Measurements from ENCODE around the gene CWC15. TPM values are rescaled to one million over a fixed set of nuclear protein-coding genes. Genes with fewer than 3 reads are reported as not detected.
"Not testable (repeated sequence)": the region's sequence is repeated elsewhere in the genome, so short reads cannot be mapped to it uniquely, and the experiment has no call there.

CWC15 gene
- total RNA-seq = 10 to 100 TPM; 42.9 to 62.7 (median 47.9) TPM

DNA sequence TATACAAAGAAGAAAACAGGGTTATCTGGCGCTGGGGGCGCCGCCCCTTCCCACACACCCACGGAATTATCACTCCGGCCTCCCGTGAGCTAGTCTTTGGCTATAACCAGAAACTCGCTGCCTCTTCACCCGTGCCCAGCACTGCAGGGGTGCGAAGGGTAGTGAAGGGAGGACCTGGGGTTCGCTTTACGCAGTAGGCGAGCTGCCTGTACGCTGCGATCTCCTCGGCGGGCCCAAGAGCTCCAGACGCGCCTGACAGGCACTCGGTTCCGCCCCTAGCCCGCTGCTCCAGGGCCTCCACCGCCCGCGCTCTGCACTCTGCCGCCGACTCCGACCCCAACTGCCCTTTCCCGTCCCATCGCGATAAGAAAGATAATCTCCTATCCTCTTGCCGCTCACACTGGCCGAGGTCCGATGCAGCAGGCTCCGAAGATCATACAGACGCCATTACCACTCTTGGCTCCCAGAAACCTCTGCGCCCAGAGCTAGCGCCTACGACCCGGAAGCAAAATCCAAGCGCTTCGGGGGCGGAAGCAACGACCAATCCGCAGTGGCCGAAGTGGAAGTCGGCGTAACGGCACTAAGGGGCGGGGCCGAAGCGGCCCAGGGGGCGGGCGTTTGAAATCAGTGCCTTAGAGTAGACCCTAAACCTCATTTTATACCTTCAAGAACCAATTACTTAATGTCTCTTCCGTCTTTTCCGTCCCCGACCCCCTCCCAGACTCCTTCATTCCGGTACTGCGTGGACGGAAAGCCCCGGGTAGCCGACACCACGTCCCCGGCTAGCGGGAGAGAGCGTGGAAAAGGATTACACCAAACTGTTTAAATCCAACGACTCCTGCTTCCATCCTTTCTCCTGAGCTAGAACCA, at the start of gene CWC15, which contains the start of gene KDM4D:
Gene CWC15 (minus strand): TSS at position 458 of the 870 bp plus-strand sequence. CDS start 1,371 bp downstream, outside the sequence.
Gene KDM4D (plus strand): TSS at position 611 of the 870 bp plus-strand sequence. CDS start 23,664 bp downstream, outside the sequence.
- peak; percentile 95 to 96 for DNase-seq (ENCODE audit: low spot score in 2 of 2)
- Histone ChIP-seq H3K4me1 (peaks cover 0 to 16% of the 10 kb centered on the region in 2 donors), H3K27me3 (no peaks in the 10 kb centered on the region), H3K27ac (peak within 1 kb of the TSS; percentile 87 to 90), H3K4me3 (peak within 1 kb of the TSS; percentile 80 to 91 (median 89)), H3K36me3 (peaks cover 7% of the 10 kb centered on the region), H3K9me3 (no peaks in the 10 kb centered on the region)
- peak; percentile 78 to 93 (median 85) for TF ChIP-seq POLR2AphosphoS5 (IDR thresholded peaks at IDR 0.05)
- TF ChIP-seq, protein P1, sequence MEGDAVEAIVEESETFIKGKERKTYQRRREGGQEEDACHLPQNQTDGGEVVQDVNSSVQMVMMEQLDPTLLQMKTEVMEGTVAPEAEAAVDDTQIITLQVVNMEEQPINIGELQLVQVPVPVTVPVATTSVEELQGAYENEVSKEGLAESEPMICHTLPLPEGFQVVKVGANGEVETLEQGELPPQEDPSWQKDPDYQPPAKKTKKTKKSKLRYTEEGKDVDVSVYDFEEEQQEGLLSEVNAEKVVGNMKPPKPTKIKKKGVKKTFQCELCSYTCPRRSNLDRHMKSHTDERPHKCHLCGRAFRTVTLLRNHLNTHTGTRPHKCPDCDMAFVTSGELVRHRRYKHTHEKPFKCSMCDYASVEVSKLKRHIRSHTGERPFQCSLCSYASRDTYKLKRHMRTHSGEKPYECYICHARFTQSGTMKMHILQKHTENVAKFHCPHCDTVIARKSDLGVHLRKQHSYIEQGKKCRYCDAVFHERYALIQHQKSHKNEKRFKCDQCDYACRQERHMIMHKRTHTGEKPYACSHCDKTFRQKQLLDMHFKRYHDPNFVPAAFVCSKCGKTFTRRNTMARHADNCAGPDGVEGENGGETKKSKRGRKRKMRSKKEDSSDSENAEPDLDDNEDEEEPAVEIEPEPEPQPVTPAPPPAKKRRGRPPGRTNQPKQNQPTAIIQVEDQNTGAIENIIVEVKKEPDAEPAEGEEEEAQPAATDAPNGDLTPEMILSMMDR (IDR thresholded peaks at IDR 0.05) = no peak
- peak; percentile 66 for TF ChIP-seq POLR2A (IDR thresholded peaks at IDR 0.05)
- intact Hi-C loops (cut with DNase I; ENCODE audit: low total_unique reads) = no loop called here

DNA sequence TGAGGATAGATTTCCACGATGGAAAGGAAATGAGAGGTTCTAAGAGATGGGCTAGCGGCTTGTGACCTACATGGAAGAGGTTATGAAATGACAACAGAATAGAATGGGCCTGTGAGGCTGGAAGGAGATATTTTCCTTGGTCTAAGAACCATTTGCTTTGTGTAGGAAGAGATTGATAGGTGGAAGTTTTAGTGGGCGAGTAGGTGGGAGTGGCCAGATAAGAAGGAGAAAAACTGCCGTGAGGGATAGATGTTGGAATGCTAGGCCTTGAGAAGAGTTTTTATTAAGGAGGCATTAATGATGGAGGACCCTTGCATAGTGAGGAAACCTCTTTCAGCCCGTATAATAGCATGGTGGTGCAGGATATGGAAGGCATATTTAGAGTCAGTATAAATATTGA, 48.1 kb upstream of the CWC15 start:
- H3K9me3 ChIP-seq; H3K36me3 ChIP-seq; H3K4me3 ChIP-seq; H3K4me1 ChIP-seq; DNase-seq (ENCODE audit: low spot score in 2 of 2); H3K27ac ChIP-seq; intact Hi-C loops (cut with DNase I; ENCODE audit: low total_unique reads); H3K27me3 ChIP-seq: not testable (repeated sequence)

DNA sequence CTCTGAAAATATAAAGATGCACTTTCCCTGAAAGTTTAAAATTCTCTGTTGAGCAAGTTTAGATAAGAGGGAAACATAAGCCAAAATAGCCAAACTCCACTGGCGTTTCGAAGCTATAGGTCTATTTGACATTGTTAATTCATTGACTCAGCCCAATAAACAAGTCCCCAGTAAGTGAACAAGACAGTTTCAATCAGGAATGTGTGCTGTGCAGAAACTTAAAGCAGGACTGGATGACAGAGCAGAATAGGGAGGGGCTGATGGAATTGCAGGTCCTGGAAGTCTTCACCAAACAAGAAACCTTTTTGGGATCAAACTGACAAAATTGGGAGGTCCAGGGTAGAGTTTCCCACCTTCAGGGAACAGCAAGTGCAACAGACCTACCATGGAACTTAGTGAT, 42.8 kb upstream of the CWC15 start:
- Histone ChIP-seq H3K27me3 (no peaks in the 10 kb centered on the region), H3K36me3 (no peaks in the 10 kb centered on the region), H3K4me3 (no peak overlapping the region), H3K27ac (no peak overlapping the region), H3K4me1 (no peaks in the 10 kb centered on the region), H3K9me3 (no peaks in the 10 kb centered on the region)
- no peak for TF ChIP-seq POLR2A (IDR thresholded peaks at IDR 0.05)
- TF ChIP-seq, protein P1 (IDR thresholded peaks at IDR 0.05) = no peak
- no peak for TF ChIP-seq POLR2AphosphoS5 (IDR thresholded peaks at IDR 0.05)
- DNase-seq (ENCODE audit: low spot score in 2 of 2) = no peak
- intact Hi-C loops (cut with DNase I; ENCODE audit: low total_unique reads) = no loop called here

DNA sequence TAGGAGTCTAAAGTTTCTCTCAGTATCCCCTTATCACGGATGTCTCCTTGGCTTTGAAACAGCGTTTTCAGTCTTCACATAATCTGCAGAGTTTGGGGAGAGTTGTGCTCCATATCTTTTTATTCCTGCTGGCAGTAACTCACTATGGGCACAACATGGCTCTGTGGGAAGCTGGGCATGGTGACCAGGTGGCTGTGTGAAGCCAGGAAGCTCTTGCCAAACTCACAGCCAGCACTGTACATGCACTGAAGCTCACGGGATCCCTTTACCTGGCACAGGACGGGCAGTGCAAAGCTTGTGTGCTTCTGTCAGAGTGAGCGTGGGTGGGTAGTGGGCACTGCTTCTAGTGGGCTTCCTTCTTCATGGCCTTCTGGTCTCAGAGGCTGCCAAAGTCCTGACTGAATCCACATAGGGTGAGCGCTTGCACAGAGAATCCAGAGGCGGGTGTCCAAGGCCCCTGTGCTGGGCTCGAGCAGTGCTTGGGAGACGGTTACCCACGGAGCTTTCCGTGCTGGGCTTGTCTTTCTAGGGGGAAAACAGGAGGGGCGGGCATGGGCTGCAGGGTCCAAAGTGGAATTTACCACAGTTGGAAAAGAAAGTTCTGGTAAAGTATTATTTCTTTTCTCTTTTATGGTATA, 40.9 kb upstream of the CWC15 start:
- H3K27ac ChIP-seq = no peak overlapping the region

DNA sequence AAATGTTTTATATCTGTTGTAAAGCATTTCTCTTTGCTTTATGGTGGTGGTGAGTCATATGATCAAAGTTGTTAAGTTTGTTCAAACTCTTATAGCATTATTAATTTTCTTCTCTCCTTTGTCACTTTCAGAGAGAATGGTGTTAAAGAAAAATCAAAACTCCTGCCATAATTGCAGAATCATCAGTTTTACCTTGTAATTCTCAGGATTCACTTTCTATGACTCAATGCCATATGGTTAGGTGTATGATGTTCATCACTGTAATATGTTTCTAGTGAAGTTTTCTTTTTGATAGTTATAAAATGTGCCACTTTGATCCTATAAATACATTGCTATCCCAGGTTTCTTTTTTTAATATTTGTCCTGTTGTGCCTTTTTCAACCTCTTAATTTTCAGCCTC, 38.0 kb upstream of the CWC15 start:
- H3K27ac ChIP-seq = no peak overlapping the region
- no peak for DNase-seq (ENCODE audit: low spot score in 2 of 2)
- no peaks in the 10 kb centered on the region for H3K4me1 ChIP-seq
- intact Hi-C loops (cut with DNase I; ENCODE audit: low total_unique reads) = no loop called here
- TF ChIP-seq, protein P1 (IDR thresholded peaks at IDR 0.05) = no peak
- TF ChIP-seq POLR2A (IDR thresholded peaks at IDR 0.05) (no peak), POLR2AphosphoS5 (IDR thresholded peaks at IDR 0.05) (no peak)
- no peaks in the 10 kb centered on the region for H3K9me3 ChIP-seq
- H3K4me3 ChIP-seq = no peak overlapping the region
- H3K36me3 ChIP-seq = no peaks in the 10 kb centered on the region
- no peaks in the 10 kb centered on the region for H3K27me3 ChIP-seq

More for the DNA sequence above, 40.9 kb upstream of the CWC15 start:
- TF ChIP-seq POLR2A (IDR thresholded peaks at IDR 0.05) = no peak
- no peak for TF ChIP-seq POLR2AphosphoS5 (IDR thresholded peaks at IDR 0.05)
- Histone ChIP-seq H3K27me3 (no peaks in the 10 kb centered on the region), H3K4me1 (no peaks in the 10 kb centered on the region), H3K36me3 (no peaks in the 10 kb centered on the region), H3K4me3 (no peak overlapping the region), H3K9me3 (no peaks in the 10 kb centered on the region)
- intact Hi-C loops (cut with DNase I; ENCODE audit: low total_unique reads) = no loop called here
- DNase-seq (ENCODE audit: low spot score in 2 of 2) = no peak

DNA sequence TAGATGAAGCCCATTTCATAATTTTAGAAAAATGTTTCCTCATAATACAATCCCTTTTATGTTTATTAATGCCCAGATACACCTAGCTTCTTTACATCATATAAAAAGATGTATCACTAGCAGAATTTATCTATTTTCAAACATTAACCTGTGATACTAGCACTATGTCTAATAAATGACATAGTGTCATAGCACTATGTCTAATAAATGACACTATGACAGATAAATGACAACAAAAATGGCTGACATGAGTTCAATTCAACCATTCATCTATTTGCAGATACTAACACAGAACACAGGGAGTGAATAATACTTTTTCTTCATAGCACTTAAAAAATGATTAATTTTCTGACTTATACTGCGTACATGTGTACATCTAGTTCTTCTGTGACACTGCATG, 32.3 kb upstream of the CWC15 start:
- Histone ChIP-seq H3K4me3 (no peak overlapping the region), H3K27ac (no peak overlapping the region), H3K27me3 (no peaks in the 10 kb centered on the region), H3K4me1 (no peaks in the 10 kb centered on the region), H3K36me3 (no peaks in the 10 kb centered on the region), H3K9me3 (no peaks in the 10 kb centered on the region)
- TF ChIP-seq POLR2A (IDR thresholded peaks at IDR 0.05) (no peak), POLR2AphosphoS5 (IDR thresholded peaks at IDR 0.05) (no peak)
- TF ChIP-seq, protein P1 (IDR thresholded peaks at IDR 0.05) = no peak
- intact Hi-C loops (cut with DNase I; ENCODE audit: low total_unique reads) = no loop called here
- no peak for DNase-seq (ENCODE audit: low spot score in 2 of 2)

All from breast epithelium (tissue), 4 donors.